Measurements from ENCODE around the gene SLC22A5. TPM values are rescaled to one million over a fixed set of nuclear protein-coding genes. Genes with fewer than 3 reads are reported as not detected.

The SLC22A5 gene
- total and polyA plus RNA-seq, 2 of the 8 experiments (the other 6 are each of a cell fraction or from before 2014, with no cell fraction given): 4.0 to 9.0 TPM

GRCh38 chr5:132408456-132408855 lies 38.9 kb downstream of the SLC22A5 start:
- no peaks in the 10 kb centered on the region for H3K79me1 ChIP-seq (ENCODE audit: low read depth, low read length)
- CTCF ChIA-PET (ENCODE audit: partially characterized antibody): interaction anchor here (0.6 to 4.2 kb wide), 6 partner anchors 12 to 279 kb away, joined by 3 to 30 read pairs (median 4); no protein-coding TSS in a partner anchor
- H3K9me3 ChIP-seq (ENCODE audit: insufficient read depth in 2 of 2, low read depth in 1 of 2, low read length in 1 of 2): no peaks in the 10 kb centered on the region

More at GRCh38 chr5:132408456-132408855, 38.9 kb downstream of the SLC22A5 start:
- Histone ChIP-seq H2BK15ac (ENCODE audit: low read length) (no peak overlapping the region), H3K14ac (ENCODE audit: insufficient read length) (no peak overlapping the region), H2BK120ac (replicated peaks; ENCODE audit: low read depth, low read length) (no peak overlapping the region), H2BK12ac (ENCODE audit: low read depth, low read length) (no peak overlapping the region), H2AFZ (ENCODE audit: low read length) (no peak overlapping the region), H3K23me2 (ENCODE audit: low read depth, low read length) (0 out of 2 replicates have a peak, but pooled peaks cover 2% of the 10 kb centered on the region), H3K56ac (replicated peaks; ENCODE audit: insufficient read length, low read depth, low read length) (no peak overlapping the region), H3K27ac (ENCODE audit: low read depth, low read length) (no peak overlapping the region), H3K4me3 (ENCODE audit: extremely low read depth in 1 of 4, insufficient read depth in 2 of 4, low read depth in 3 of 4, low read length in 4 of 4) (no peak overlapping the region), H3K27me3 (replicated peaks in 1 of 4; ENCODE audit: control insufficient read depth in 3 of 4, extremely low read depth in 1 of 4, insufficient read depth in 3 of 4, low read length in 3 of 4) (0 out of 7 replicates have a peak, but pooled peaks cover 0 to 3% (median 0%) of the 10 kb centered on the region in 4 experiments), H3K4me2 (ENCODE audit: insufficient read depth in 1 of 2, low read depth in 2 of 2, low read length in 2 of 2) (no peak overlapping the region), H3K36me3 (ENCODE audit: control insufficient read depth in 2 of 4, insufficient read depth in 4 of 4, low read length in 3 of 4) (no peaks in the 10 kb centered on the region), H4K5ac (ENCODE audit: insufficient read length, low read depth, low read length) (no peak overlapping the region), H3K9ac (replicated peaks in 1 of 4; ENCODE audit: extremely low read depth in 1 of 4, low read depth in 3 of 4, low read length in 3 of 4) (no peak overlapping the region), H3K79me2 (ENCODE audit: control insufficient read depth in 1 of 2, insufficient read depth in 2 of 2, low read length in 2 of 2) (no peaks in the 10 kb centered on the region), H3K23ac (ENCODE audit: insufficient read length) (no peak overlapping the region), H4K8ac (ENCODE audit: extremely low read depth, insufficient read depth, low read length) (no peak overlapping the region), H4K20me1 (replicated peaks in 1 of 2; ENCODE audit: control insufficient read depth in 1 of 2, insufficient read depth in 2 of 2, low read length in 2 of 2) (no peaks in the 10 kb centered on the region), H2BK20ac (ENCODE audit: low read length) (no peak overlapping the region), H2BK5ac (ENCODE audit: low read depth, low read length) (no peak overlapping the region), H3K18ac (ENCODE audit: extremely low read depth, low read length) (no peak overlapping the region), H4K91ac (replicated peaks; ENCODE audit: insufficient read length, low read length) (no peak overlapping the region), H3K4me1 (replicated peaks in 1 of 4; ENCODE audit: control insufficient read depth in 3 of 4, insufficient read depth in 4 of 4, low read length in 3 of 4) (peaks cover 0 to 4% (median under 1%) of the 10 kb centered on the region in 4 experiments; a peak in 3 of 7 replicates), H3K4ac (replicated peaks; ENCODE audit: insufficient read length, low read depth, low read length) (no peak overlapping the region), H2AK5ac (ENCODE audit: low read depth, low read length) (no peak overlapping the region)
- TF ChIP-seq EP300 (IDR thresholded peaks at IDR 0.05; ENCODE audit: borderline replicate concordance in 1 of 2, low read depth in 2 of 2, low read length in 2 of 2) (no peak), EZH2 (IDR thresholded peaks at IDR 0.05; ENCODE audit: low read depth, low read length, severe bottlenecking) (no peak)
- 69% methylated on average over 6 of the region's 6 CpGs; no CpG with 5 or more reads in 1 of the 2 experiments for WGBS, 2 experiments (ENCODE audit: extremely low coverage in 1 of 2, insufficient coverage in 1 of 2, insufficient read length in 1 of 2, insufficient replicate concordance in 2 of 2, low coverage in 1 of 2, low lambda C conversion rate in 2 of 2, missing lambda C conversion rate in 1 of 2)
- DNase-seq (ENCODE audit: low read depth in 1 of 2, low spot score in 2 of 2) (no peak), FAIRE-seq (no peak)
- POLR2A ChIA-PET (ENCODE audit: partially characterized antibody): no interaction called here

Measured in H1 (cell line).